NCI-H526 treated with DMSO at 0.1 percent for 48 hours (cell line): ENCODE data around the gene CEP72.
"Not testable (repeated sequence)": the region's sequence is repeated elsewhere in the genome, so short reads cannot be mapped to it uniquely, and the experiment has no call there.

Experiments
- DNase-seq: peaks from one replicate; lab custom pipeline; 2025; lab: John Stamatoyannopoulos, UW

Gene CEP72

DNA sequence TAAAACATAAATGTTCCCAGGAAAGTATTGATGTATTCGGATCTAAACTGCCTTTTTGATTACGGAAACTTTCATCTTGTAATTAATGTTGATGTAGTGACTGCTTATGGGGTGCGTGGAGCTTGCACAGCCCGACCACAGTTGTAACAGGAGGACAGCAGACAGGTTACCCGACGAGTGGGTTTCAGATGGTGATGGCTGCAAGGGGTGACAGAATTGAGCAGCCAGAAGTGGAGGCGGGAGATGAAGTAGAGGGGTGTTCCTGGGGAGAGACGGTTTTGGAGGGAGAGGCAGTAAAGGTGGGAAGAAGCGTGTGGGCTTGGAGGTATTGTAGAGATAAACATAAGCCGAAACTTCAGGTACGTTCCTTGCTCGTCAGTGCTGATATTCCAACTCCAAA lies 5.8 kb downstream of the CEP72 start:
- no peak for DNase-seq

DNA sequence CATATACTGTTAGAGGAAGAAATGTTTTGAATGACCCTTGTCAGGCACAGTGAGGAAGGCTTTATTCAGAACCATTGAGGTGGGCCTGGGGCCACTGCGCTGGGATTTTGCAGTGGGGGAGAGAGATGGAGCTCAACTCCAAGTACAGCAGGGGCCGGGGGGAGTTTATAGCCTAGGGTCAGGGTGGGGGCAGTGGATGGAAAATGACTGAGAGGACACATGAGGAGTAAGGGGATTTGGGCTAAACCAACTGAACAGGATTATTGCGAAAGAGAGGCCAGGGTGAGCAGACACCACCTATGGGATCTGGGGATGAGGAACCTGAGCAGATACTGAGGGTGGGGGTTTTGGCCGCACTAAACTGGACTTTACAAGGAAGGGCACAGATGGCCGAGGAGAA lies 6.3 kb downstream of the CEP72 start:
- no peak for DNase-seq

DNA sequence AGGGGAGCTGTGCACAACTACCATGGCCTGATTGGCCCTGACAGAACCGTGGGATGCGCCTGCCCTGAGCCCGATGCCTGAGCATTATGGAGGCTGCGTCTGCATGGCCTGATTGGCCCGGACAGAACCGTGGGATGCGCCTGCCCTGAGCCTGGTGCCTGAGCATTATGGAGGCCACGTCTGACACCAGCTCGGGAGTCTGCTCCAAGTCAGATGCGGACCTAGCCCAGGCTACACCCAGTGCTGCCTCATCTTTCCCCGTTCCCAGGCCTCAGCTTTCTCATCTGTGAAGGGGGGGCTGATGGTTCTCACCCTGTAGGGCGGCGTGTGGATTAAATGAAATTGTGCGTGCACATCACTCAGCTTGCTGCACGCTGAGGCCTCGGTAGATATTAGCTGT lies 7.3 kb downstream of the CEP72 start:
- DNase-seq, result no peak

DNA sequence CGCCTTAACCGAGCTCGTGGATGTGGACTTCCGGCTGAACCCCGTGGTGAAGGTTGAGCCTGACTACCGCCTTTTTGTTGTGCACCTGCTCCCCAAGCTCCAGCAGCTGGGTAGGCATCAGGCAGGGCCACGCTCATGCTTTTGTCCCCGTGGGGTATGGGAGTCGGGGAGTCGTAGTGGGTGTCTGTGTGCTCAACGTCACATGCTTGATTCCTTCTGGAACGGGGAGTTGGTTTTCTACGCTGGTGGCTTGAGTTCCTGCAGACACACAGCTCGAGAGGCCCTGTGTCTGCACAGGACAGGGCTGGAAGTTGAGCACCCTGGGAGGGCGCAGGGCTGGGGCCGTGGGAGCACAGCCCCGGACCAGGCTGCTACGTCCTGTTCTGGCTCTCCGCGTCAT lies 8.0 kb downstream of the CEP72 start:
- no peak for DNase-seq

DNA sequence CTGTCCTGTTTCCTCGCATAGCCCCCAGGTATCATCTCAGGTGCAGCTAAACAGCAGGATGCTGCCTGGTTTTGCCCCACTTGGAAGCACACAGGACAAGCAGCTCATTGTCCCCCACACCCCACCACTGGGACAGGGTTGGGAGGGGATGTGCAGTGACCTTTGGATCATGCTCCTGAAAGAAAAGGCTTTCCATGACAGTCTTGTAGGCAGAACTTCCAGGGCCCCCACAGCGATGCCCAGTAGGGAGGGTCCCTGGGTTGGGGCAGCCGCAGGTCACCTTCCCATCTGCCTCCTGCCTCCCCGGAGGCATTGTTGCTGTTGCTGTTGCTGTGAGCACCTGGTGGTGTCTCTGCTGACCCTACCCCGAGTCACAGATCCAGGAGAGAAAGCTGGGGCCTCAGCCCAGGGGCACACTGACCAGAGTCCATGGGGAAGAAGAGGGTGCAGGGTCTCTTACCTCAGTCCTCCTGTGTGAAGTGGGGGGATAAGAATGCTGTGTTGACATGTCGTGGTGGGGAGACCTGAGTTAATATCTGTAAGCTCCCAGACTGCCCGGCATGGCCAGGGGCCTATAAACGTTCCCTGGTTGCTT lies 8.5 kb downstream of the CEP72 start:
- DNase-seq, result no peak

DNA sequence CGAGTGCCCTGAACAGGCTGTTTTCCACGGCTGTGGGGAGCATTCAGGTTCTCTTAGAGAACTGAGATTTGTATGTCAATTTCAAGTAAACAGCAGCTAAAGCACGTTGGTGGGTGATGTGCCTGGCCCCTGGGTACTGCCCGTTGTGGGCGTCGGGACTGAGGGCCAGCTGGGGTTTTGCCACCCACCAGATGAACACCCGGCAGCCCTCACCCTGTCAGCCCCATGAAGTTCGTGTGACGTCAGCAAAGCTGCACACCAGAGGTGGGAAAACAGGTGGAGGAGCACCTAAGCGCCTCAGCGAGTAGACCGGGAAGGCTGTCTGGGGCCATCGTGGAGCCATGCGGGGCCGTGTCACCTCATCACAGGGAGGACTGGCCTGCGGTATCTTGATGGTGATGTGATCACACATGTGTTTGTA lies 9.2 kb downstream of the CEP72 start:
- no peak for DNase-seq

DNA sequence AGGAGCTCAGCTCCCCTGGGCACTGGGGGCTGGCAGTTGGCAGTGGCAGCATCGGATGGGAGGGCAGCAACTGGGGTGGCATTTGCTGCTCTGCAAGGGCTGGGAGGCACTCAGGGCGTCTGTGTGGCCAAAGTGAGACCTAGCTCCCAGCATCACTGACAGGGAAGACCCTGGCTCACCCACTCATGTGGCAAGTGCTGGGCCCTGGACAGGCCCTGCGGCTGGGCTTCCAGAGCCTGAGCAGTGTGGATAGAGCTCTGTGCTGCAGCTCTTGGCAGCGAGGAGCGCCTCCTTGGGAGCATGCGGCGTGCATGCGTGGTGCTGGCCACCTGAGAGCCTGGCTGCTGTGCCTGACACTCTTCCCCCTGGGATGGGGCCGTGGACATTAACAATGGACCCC lies 10.2 kb downstream of the CEP72 start:
- no peak for DNase-seq

DNA sequence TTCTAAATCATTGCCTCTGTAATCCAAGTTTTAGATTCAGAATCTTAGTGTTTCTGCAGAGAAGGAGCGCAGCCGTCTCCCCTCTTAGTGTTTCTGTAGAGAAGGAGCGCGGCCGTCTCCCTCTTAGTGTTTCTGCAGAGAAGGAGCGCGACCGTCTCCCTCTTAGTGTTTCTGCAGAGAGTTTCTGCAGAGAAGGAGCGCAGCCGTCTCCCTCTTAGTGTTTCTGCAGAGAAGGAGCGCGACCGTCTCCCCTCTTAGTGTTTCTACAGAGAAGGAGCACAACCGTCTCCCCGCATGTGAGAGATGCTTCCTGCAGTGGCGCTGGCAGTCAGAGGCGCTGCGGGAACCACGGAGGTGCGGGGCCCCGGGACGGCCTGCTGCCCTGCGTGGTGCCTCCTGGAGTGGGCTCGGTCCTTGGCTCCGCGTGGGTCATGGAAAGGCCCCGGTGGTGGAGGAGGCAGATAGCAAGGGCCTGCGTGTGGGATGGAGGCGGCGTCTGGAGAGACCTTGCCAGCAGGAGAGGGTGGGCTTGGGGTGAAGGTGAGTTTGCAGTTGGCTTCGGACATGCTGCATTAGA lies 10.9 kb downstream of the CEP72 start:
- DNase-seq, result no peak

DNA sequence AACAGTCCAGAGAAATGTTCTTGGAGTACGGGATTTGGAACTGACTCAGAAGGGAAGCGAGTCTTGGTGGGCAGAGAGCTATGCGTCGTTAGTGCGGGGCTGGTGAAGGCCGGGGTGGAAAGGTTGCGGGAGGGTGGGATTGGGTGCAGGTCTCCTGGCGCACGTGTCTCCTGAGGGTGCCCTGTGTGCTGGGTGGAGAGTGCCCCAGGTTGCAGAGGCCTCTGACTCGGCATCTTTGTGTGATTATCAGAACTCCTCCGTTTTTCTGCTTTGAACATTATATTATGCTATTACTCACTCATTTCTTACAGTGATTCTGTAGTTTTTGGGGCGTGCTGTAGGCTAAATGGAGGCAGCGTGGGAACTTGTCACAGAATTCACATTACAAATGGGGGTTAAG lies 11.4 kb downstream of the CEP72 start:
- DNase-seq, result no peak

DNA sequence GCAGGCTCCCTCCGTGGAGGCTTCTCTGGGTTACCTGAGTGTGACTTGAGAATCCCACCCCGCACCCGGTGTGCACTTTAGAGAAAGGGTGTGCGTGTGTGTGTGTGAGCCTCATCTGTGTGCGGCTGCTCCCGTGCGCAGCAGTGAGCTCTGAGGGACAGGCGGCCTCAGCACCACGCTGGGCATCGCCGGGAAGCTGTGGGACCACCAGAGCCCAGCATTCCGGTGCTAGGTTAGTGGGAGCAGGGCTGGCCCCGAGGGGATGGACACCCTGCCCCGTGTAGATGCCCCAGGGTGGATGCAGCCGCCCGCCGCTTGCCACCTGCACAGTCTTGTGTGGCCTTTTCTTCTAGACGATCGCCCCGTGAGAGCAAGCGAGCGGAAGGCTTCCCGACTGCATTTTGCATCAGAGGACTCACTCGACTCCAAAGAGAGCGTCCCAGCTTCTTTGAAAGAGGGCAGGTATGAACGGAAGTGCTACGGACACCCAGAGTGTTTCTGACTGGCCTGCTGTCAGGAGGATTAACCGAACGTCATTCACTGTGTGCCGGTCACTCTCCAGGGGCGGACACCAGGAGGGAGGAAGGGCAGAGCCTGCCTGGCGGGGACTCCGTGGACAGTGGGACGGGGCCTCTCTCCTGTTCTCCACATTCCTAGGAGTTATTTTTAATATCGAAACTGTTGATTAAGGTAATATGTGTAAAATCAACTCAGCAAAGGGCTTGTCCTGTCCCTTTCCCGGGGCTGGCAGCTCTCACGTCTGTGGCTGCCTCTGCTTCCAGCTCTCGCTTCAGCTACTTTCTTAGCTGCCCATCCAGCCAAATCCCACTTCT lies 12.2 kb downstream of the CEP72 start:
- DNase-seq, result no peak

DNA sequence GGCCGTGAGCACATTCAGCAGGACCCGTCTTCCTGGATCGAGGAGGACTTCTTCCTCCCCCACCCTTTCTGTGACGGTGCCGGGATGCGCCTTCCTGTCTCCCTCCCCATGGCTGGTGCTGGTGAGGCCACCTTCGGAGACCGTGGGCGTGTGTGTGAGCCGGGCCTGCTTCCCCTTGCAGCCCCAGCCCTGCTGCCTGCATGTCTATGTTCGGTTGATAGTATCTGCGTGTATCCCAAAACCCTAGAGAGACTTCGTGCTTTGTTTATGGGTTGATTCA lies 12.8 kb downstream of the CEP72 start:
- no peak for DNase-seq

DNA sequence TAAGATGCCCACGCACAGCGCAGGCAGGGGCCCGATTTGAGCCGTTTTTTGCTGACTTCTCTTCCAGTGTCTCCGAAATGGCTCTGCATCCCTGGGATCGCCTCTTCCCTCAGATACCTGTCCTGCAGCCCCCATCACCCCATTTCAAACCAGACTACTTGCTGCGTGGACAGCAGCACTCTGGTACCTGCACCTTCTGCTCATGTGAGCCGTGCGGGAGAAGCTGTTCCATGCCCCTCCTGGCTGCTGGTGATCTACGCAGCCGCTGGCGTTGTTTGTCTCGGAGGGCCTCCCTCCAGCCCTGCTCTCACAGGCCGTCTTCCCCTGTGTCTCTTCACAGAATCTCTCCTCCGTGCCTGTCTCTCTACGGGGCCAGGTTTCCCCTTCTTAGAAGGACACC lies 13.4 kb downstream of the CEP72 start:
- no peak for DNase-seq

DNA sequence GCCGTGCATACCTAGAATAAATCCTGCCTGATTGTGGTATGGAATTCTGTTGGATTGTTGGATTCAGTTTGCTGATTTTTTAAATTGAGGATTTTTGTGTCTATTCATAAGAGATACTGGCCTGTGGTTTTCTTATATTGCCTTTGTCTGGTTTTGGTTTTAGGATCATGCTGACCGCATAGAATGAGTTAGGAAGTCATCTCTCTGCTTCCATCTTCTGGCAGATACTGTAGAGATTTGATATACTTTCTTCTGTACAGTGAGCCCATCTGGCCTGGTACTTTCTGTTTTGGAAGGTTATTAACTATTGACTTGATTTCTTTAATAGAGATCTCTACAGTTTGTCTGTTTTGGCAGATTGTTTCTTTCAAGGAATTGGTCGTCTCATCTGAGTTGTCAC lies 14.7 kb downstream of the CEP72 start:
- DNase-seq, result no peak

DNA sequence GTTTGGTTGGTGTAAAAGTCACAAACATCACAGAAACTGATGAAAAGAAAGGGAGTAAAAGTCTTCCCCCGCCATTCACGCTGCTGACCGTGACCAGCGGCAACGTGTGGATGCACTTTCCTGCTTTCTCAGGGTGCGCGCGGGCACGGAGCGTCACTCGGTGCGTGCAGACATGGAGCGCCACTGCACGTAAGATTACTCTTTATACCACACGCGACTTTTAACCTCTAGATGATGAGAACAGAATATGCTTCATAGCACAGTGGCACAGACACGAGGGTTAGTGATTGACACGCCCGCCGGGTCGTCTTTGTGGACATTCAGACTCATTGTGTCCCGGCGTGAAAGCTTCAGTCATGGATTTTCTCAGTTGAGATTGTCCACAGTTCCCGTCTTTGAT lies 15.7 kb downstream of the CEP72 start:
- DNase-seq, result no peak

DNA sequence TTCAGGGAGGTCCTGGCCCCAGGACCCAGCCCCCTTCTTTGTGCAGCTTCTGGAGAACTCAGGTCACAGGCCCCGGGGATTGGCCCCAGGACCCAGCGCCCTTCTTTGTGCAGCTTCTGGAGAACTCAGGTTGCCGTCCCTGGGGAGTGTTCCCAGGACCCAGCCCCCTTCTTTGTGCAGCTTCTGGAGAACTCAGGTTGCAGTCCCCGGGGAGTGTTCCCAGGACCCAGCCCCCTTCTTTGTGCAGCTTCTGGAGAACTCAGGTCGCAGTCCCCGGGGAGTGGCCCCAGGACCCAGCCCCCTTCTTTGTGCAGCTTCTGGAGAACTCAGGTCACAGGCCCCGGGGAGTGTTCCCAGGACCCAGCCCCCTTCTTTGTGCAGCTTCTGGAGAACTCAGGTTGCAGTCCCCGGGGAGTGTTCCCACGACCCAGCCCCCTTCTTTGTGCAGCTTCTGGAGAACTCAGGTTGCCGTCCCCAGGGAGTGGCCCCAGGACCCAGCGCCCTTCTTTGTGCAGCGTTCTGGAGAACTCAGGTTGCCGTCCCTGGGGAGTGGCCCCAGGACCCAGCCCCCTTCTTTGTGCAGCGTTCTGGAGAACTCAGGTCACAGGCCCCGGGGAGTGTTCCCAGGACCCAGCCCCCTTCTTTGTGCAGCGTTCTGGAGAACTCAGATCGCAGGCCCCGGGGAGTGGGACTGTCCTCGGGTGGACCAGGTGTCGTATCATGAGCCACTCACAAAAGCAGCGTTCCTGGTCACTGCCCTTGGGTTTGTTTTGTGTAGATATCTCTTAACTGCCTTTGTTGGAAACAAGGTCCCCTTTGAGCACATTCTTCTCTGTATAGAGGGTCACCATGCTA lies 16.4 kb downstream of the CEP72 start:
- not testable (repeated sequence) for DNase-seq

DNA sequence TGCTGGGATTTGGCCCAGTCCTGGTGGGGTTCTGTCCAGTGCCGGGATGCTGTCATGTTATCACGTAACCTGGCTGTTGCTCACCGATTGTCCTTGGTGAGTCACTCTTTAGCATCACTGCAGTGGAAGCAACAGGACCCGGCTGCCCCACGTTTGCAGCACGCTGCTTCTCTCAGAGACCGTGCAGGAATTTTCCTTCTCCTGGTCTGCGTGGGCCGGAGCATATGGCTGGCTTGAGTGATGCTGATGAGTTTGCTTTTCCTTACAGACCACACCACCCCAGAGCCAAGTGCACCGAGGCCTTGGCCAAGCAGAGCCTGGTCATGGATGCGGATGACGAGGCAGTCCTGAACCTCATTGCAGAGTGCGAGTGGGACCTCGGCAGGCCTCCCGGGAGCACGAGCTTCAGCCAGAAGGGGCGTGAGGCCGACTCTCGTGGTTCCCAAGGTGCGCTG lies 21.4 kb downstream of the CEP72 start:
- no peak for DNase-seq

DNA sequence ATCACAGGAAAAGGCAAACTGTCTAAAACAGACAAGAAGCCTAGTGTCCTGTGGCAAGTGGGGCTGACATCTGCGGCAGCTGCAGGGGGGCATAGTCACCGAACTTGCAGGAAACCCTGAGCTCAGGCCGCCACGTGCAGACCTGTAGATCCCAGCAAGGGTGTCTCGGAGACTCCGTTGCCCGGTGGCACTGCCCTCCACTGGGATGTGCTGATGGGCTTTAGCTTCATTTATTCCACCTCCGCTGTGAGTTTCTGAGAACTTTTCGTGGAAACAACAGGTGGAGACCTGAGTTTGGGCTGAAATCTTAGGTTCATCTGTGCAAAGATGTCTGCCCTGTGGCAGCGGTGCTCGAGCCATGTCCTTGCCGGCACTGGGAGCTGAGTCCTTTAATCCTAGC lies 22.1 kb downstream of the CEP72 start:
- DNase-seq, result no peak

DNA sequence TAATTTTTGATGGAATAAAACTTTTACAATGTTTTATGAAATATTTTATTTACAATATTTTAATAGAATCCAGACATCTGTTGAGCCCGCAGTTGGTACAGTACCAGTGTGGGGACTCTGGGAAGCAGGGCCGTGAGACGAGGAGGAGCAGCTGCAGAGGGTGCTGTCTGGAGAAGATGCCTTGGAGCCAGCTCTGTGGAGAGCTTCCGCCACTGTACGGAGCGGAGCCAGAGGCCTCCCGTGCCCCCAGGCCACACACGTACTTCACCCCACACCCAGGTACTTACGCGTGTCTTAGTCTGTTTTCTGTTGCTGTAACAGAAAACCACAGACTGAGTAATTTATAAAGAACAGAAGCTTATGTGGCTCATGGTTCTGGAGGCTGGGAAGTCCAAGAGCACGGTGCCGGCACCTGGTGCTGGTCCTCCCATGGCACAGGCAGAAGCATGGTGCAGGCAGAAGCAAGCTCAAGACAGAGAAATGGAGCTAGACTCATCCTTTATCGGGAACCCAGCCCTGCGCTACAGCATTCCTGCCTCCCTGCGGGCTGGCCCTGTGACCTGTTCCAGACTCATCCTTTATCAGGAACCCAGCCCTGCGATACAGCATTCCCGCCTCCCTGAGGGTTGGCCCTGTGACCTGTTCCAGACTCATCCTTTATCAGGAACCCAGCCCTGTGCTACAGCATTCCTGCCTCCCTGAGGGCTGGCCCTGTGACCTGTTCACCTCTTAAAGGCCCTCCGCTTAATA lies 23.3 kb downstream of the CEP72 start:
- no peak for DNase-seq

DNA sequence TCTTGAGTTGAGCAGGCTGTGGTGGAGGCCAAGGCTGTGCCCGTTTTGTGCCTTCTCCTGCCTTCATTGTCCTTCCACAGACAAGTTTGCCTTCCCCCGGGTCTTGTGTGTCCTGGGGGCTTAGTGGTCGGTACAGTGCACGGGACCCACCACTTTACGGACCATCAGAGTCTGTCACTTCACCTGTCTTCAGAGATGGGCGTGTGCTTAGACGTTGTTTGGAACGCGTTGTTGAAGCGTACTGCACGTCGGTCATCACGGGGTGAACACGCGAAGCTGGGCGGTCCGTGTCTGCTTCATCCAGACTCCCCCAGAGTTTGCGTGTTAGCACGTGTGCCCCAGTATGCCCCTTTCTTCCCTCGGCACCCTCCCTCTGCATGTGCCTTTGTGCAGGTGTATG lies 24.8 kb downstream of the CEP72 start:
- no peak for DNase-seq

DNA sequence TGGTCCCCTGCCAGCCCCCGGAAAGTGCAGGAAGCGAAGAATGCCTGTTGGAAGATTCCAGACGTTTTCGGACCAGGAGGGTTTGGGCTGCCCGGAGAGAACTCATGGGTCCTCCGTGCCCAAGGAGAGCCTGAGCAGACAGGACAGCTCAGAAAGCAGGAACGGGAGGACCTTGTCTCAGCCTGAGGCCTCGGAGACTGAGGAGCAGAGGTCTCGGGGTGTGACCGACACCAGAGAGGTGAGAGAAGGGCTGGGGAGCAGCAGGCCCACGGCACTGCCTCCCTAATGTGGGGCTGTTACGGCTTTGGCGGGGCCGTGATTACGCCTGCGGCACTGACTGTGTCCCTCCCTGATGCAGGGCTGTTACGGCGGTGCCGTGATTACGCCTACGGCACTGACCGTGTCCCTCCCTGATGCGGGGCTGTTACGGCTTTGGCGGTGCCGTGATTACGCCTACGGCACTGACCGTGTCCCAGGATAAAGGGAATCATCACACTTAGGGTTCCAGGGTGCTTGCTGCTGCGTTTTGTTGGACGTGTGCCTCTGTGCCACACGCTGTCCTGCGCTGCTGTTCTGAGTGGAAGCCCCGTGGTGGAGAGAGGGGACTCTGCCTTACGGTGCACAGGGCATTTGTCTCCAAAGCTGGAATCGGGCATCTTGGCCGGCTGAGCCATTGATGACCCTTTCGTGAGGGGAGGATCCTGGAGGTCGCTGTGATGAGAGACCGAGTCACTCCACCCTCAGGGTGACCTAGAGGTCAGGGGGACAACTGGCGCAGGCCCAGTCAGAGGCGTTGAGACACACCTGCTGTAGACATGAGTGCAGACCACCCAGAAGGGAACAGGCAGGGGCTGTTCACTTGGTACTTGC lies 25.7 kb downstream of the CEP72 start:
- no peak for DNase-seq
